ENCODE results near the gene EPB41L5. TPM values are rescaled to one million over a fixed set of nuclear protein-coding genes. Genes with fewer than 3 reads are reported as not detected.

EPB41L5 gene
- total RNA-seq, 1 donor: 16.8 TPM

DNA sequence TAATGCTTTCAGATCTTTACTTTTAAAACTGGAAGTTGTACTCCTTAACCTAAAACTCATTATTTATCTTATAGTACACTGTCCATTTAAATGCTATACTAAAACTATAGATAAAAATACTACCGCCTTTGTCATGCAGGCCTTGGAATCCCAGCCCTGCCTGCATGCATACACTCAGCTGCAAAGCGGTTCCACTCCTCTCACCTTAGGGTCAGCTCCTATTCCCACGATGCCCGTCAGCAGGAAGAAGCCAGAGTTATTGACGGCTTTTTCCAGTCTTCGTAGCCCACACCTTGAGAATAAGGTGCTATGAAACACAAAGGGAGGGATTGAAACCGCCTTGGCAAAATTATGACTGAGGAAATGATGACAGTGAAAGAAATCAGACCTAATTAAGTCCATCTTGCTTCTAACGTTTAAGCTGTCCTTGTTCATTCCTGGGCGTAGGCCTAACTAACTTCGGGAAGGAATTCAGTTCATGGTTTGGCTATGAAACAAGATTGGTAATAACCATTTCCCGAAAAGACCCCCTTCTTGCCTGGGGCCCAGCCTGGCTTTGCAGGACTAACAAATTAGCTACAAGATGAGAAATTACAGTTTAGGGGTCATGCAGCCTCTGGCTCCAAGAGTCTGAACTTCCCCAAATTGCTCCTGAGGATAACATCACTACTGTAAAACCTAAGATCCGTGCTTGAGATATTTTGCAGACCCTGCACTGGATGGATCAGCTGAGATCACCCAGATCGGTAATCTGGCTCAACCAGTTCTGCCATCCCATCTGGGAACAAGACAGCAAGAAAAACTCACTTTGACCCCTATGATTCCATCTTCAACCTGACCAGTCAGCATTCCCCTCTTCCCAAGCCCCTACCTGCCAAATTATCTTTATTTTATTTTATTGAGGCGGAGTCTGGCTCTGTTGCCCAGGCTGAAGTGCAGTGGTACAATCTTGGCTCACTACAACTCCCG is 17.1 kb downstream of the EPB41L5 start:
- H3K4me3 ChIP-seq (ENCODE audit: low read depth, low read length): no peak overlapping the region
- TF ChIP-seq, protein P1, sequence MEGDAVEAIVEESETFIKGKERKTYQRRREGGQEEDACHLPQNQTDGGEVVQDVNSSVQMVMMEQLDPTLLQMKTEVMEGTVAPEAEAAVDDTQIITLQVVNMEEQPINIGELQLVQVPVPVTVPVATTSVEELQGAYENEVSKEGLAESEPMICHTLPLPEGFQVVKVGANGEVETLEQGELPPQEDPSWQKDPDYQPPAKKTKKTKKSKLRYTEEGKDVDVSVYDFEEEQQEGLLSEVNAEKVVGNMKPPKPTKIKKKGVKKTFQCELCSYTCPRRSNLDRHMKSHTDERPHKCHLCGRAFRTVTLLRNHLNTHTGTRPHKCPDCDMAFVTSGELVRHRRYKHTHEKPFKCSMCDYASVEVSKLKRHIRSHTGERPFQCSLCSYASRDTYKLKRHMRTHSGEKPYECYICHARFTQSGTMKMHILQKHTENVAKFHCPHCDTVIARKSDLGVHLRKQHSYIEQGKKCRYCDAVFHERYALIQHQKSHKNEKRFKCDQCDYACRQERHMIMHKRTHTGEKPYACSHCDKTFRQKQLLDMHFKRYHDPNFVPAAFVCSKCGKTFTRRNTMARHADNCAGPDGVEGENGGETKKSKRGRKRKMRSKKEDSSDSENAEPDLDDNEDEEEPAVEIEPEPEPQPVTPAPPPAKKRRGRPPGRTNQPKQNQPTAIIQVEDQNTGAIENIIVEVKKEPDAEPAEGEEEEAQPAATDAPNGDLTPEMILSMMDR (IDR thresholded peaks at IDR 0.05; ENCODE audit: insufficient read depth, low read length): no peak
- peak; percentile 8 for DNase-seq (ENCODE audit: low read depth)

DNA sequence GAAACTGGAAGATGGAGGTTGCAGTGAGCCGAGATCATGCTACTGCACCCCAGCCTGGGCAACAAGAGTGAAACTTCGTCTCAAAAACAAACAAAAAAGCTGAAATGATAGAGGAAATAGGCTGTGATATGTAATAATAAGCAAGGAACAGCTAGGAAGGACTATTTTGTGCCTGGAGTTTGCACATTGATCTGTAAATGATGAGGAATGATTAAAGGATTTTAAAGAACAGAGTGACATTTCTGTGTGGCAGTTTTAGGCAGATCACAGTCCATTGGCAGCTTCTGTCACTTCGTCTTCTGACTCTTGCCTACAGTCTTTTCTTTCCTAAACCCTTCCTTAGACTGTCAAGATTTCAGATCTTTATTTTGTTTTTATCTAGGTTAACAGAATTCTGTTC is 19.4 kb downstream of the EPB41L5 start:
- TF ChIP-seq, protein P1 (IDR thresholded peaks at IDR 0.05; ENCODE audit: insufficient read depth, low read length): no peak
- DNase-seq (ENCODE audit: low read depth): no peak
- H3K4me3 ChIP-seq (ENCODE audit: low read depth, low read length): no peak overlapping the region

DNA sequence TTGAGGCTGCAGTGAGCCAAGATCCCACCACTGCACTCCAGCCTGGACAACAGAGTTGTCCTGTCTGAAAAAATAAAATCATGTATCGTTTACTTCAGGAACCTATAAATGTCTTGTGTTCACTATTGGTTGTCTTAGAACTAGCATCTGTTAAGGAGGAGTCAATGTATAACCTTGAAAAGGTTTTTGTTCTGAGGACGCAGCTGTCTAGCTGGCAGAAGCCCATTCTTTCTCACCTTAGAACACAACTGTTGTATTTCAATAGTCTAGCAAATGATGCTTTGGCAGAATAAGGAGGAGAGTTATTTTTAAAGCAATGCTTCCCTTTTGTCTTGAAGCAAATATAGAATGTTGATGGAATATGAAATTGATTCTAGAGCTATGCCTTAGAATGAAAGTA is 21.1 kb downstream of the EPB41L5 start:
- H3K4me3 ChIP-seq (ENCODE audit: low read depth, low read length): no peak overlapping the region
- TF ChIP-seq, protein P1 (IDR thresholded peaks at IDR 0.05; ENCODE audit: insufficient read depth, low read length): no peak
- DNase-seq (ENCODE audit: low read depth): no peak

DNA sequence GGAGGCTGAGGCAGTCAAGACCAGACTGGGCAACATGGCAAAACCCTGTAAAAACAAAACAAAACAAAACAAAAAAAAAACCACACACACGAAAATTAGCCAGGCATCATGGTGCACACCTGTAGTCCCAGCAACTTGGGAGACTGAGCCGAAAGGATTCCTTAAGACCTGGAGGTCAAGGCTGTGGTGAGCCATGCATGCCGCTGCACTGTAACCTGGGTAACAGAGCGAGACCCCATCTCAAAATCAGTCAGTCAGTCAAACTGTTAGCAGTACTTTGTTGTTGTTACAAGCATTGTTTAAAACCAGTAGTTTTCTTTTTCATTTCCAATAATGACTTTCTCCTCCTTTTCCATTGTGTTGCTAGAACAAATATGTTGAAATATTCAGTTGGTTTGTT is 21.7 kb downstream of the EPB41L5 start:
- DNase-seq (ENCODE audit: low read depth): no peak
- no peak overlapping the region for H3K4me3 ChIP-seq (ENCODE audit: low read depth, low read length)
- TF ChIP-seq, protein P1 (IDR thresholded peaks at IDR 0.05; ENCODE audit: insufficient read depth, low read length): no peak

DNA sequence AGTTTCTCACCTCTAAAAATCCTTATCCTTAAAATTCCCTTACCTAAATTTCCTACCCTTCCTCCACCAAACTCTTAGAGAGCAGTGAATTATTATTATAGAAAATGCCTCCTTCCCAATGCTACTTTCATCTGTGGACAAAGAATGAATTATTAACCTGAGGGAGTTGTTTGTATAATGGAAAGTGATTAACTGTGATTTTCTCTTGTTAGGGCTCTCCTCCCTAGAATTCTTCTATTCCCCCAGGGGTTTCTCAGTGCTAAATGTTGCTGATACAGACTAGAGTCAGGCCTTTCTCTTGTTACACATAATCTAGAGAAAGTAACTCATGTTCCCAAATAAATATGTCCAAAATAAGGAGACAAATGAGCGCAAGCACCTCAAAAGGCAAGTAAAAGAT is 23.3 kb downstream of the EPB41L5 start:
- no peak overlapping the region for H3K4me3 ChIP-seq (ENCODE audit: low read depth, low read length)
- TF ChIP-seq, protein P1 (IDR thresholded peaks at IDR 0.05; ENCODE audit: insufficient read depth, low read length): no peak
- DNase-seq (ENCODE audit: low read depth): peak; percentile 7

DNA sequence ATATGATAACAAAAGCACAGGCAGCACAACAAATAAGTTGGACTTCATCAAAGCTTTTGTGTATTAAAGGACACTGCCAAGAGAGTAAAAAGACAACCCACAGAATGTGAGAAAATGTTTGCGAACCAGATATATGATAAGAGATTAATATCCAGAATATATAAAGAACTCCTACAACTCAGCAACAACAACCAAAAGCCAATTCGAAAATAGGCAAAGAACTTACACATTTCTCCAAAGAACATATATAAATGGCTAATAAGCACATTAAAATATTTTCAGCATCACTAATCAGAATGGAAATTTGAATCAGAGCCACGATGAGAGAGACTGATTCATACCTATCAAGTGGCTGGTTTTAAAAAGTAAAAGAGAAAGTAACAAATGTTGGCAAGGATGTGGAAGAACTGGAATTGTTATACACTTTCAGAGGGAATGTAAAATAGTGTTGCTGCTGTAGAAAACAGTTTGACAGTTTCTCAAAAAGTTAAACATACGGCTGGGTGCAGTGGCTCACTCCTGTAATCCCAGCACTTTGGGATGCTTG is 25.2 kb downstream of the EPB41L5 start:
- TF ChIP-seq, protein P1 (IDR thresholded peaks at IDR 0.05; ENCODE audit: insufficient read depth, low read length): no peak
- DNase-seq (ENCODE audit: low read depth): peak; percentile 10
- H3K4me3 ChIP-seq (ENCODE audit: low read depth, low read length): no peak overlapping the region
